Hepatocyte (in vitro differentiated cells): ENCODE results near the gene EIF4H.

Source experiments
- CTCF ChIP-seq: fragments of 200-600 bp; sonication (generic); IDR thresholded peaks from 2 replicates; pipeline ENCODE4 v1.5.1; 2016; ENCODE audit warnings: antibody characterized with exemption, mild to moderate bottlenecking; ENCODE audit not compliant: poor library complexity
- EZH2phosphoT487 ChIP-seq: fragments of 200-600 bp; sonication (generic); IDR thresholded peaks from one replicate; pipeline ENCODE4 v1.6.1; 2018; ENCODE audit warnings: antibody characterized with exemption, mild to moderate bottlenecking, low read depth, moderate library complexity; ENCODE audit not compliant: unreplicated experiment, severe bottlenecking

GRCh38 chr7:74212661-74213060 is 38.5 kb downstream of the EIF4H start:
- TF ChIP-seq CTCF = no peak
- no peak for TF ChIP-seq EZH2phosphoT487
